Spleen (tissue), 11 donors: ENCODE results near the gene PDE2A. TPM values are rescaled to one million over a fixed set of nuclear protein-coding genes. Genes with fewer than 3 reads are reported as not detected.

ENCODE experiments used
- DNase-seq: peaks from one replicate; pipeline ENCODE4 v3.0.0-alpha.2; 2020
- H3K27ac ChIP-seq, 8 donors: fragments of 200-600 bp; sonication (generic) in 7 of 8; 1 replicate in 4 of 8; 2 replicates in 4 of 8; pipeline versions ENCODE4 v1.5.0 to v1.8.0; 2016 to 2021; ENCODE audit warnings: inconsistent platforms in 4 of 8, mild to moderate bottlenecking in 4 of 8, moderate library complexity in 1 of 8
- H3K27me3 ChIP-seq, 7 donors: fragments of 200-600 bp; sonication (generic) in 6 of 7; replicated peaks in 1 of 7; 1 replicate in 4 of 7; 2 replicates in 3 of 7; pipeline versions ENCODE4 v1.5.0 to v1.8.0; 2016 to 2021; ENCODE audit warnings: inconsistent platforms in 3 of 7, mild to moderate bottlenecking in 1 of 7
- H3K36me3 ChIP-seq, 6 donors: fragments of 200-600 bp; sonication (generic) in 5 of 6; 1 replicate in 4 of 6; 2 replicates in 2 of 6; pipeline versions ENCODE4 v1.5.0 to v1.8.0; 2016 to 2021; ENCODE audit warnings: inconsistent platforms in 2 of 6
- H3K4me1 ChIP-seq, 6 donors: fragments of 200-600 bp; sonication (generic) in 5 of 6; 1 replicate in 3 of 6; 2 replicates in 3 of 6; pipeline versions ENCODE4 v1.5.0 to v1.8.0; 2016 to 2021; ENCODE audit warnings: inconsistent platforms in 3 of 6
- H3K4me3 ChIP-seq, 8 donors: fragments of 200-600 bp; sonication (generic) in 7 of 8; 1 replicate in 4 of 8; 2 replicates in 4 of 8; pipeline versions ENCODE4 v1.5.0 to v1.8.0; 2016 to 2021; ENCODE audit warnings: inconsistent platforms in 4 of 8, mild to moderate bottlenecking in 4 of 8, moderate library complexity in 2 of 8
- H3K9me3 ChIP-seq, 8 donors: fragments of 200-600 bp; sonication (generic) in 7 of 8; 1 replicate in 4 of 8; 2 replicates in 4 of 8; pipeline versions ENCODE4 v1.5.0 to v1.8.0; 2016 to 2021; ENCODE audit warnings: inconsistent platforms in 4 of 8
- POLR2A ChIP-seq, 3 donors: fragments of 450-650 bp; IDR thresholded peaks; one replicate each; pipeline ENCODE4 v1.5.1; 2017; ENCODE audit warnings: antibody characterized with exemption in 3 of 3, mild to moderate bottlenecking in 1 of 3
- POLR2AphosphoS5 ChIP-seq, 3 donors: sonication (generic); formaldehyde crosslinking; IDR thresholded peaks; one replicate each; pipeline ENCODE4 v1.5.1; 2017; ENCODE audit warnings: antibody characterized with exemption in 3 of 3
- WGBS, 5 donors: extraction: QIAGEN DNeasy Blood & Tissue Kit in 3 of 5; methylation state at CpG; one replicate each; pipeline versions ENCODE4 v1.1.5 to v1.1.7; 2013 to 2018; 5-methylcytosine and 5-hydroxymethylcytosine counted together
- intact Hi-C: fragments of 100-400 bp; cut with DNase I; formaldehyde crosslinking; loops from one replicate; pipeline ENCODE4 v1.15.0; 2023; ENCODE audit warnings: low total_unique reads
- polyA plus RNA-seq, 3 donors: library from polyadenylated mRNA; stranded (reverse); fragments of 200-250 nt; gene quantifications; one replicate each; pipeline ENCODE4 v1.2.1, GENCODE V29; 2013
- total RNA-seq, 7 donors: library from RNA; depleted of rRNA in 3 of 7; stranded (reverse); fragments of >200 nt in 3 of 7; fragmentation: NEBNext Ultra II Directional in 4 of 7; extraction: Animal tissue kit (Norgen Biotek cat#: 25700) in 4 of 7; gene quantifications; one replicate each; pipeline versions ENCODE4 v1.1.0 to v1.2.1, GENCODE V29; 2016 to 2021
- TF ChIP-seq, protein P1 (sequence below), 11 experiments: fragments of 200-600 bp in 7 of 11; fragments of 450-650 bp in 4 of 11; sonication (generic) in 4 of 11; IDR thresholded peaks in 8 of 11; conservative IDR thresholded peaks in 3 of 11; 1 replicate in 7 of 11; 2 replicates in 4 of 11; pipeline versions ENCODE4 v1.4.0 to v1.8.0; 2016 to 2021; ENCODE audit warnings: antibody characterized with exemption in 11 of 11, inconsistent platforms in 4 of 11, mild to moderate bottlenecking in 1 of 11
- donor health status: healthy with polysubstance abuse.
- donor health status: DM: no; HTN: no; CAD: no; lungs with moderate emphysema.
- donor health status: DM: no; HTN: no; CAD: no.
- donor health status: Bipolar disorder and iron deficiency.
- donor health status: healthy.
- donor health status: DM: no; HTN: no; CAD: no.
- donor health status: DM: yes; HTN: yes; CAD: no.

The PDE2A gene
- total and polyA plus RNA-seq, 10 donors: 58.2 to 584 (median 333) TPM

GRCh38 chr11:72589802-72590761 is 84.1 kb downstream of the PDE2A start:
- peak overlapping the region in 7 of 8 donors; percentile 9 to 65 (median 28) for H3K4me3 ChIP-seq
- intact Hi-C loops: loop anchor here (5.0 kb wide), 1 partner anchor 52 kb away; no protein-coding TSS in a partner anchor
- H3K4me1 ChIP-seq: peaks cover 18 to 74% (median 31%) of the 10 kb centered on the region in 6 donors
- TF ChIP-seq, protein P1, sequence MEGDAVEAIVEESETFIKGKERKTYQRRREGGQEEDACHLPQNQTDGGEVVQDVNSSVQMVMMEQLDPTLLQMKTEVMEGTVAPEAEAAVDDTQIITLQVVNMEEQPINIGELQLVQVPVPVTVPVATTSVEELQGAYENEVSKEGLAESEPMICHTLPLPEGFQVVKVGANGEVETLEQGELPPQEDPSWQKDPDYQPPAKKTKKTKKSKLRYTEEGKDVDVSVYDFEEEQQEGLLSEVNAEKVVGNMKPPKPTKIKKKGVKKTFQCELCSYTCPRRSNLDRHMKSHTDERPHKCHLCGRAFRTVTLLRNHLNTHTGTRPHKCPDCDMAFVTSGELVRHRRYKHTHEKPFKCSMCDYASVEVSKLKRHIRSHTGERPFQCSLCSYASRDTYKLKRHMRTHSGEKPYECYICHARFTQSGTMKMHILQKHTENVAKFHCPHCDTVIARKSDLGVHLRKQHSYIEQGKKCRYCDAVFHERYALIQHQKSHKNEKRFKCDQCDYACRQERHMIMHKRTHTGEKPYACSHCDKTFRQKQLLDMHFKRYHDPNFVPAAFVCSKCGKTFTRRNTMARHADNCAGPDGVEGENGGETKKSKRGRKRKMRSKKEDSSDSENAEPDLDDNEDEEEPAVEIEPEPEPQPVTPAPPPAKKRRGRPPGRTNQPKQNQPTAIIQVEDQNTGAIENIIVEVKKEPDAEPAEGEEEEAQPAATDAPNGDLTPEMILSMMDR (IDR thresholded peaks at IDR 0.05 in 8 of 11, conservative IDR thresholded peaks at IDR 0.05 in 3 of 11): peak in 9 of 11 experiments; percentile 32 to 66 (median 56)
- TF ChIP-seq POLR2A (IDR thresholded peaks at IDR 0.05): no peak
- peak in 2 of 3 donors; percentile 35 to 66 for TF ChIP-seq POLR2AphosphoS5 (IDR thresholded peaks at IDR 0.05)
- peak; percentile 84 for DNase-seq
- peaks cover 0 to 42% (median 3%) of the 10 kb centered on the region in 6 donors for H3K36me3 ChIP-seq
- 13 to 26% (median 14%) methylated on average over 45 to 74 of the region's 74 CpGs for WGBS, 5 donors
- H3K27me3 ChIP-seq: peaks cover 0 to 56% (median 15%) of the 10 kb centered on the region in 7 donors
- H3K9me3 ChIP-seq: no peaks in the 10 kb centered on the region
- H3K27ac ChIP-seq: peak overlapping the region in 2 of 8 donors; percentile 27 to 45

DNA sequence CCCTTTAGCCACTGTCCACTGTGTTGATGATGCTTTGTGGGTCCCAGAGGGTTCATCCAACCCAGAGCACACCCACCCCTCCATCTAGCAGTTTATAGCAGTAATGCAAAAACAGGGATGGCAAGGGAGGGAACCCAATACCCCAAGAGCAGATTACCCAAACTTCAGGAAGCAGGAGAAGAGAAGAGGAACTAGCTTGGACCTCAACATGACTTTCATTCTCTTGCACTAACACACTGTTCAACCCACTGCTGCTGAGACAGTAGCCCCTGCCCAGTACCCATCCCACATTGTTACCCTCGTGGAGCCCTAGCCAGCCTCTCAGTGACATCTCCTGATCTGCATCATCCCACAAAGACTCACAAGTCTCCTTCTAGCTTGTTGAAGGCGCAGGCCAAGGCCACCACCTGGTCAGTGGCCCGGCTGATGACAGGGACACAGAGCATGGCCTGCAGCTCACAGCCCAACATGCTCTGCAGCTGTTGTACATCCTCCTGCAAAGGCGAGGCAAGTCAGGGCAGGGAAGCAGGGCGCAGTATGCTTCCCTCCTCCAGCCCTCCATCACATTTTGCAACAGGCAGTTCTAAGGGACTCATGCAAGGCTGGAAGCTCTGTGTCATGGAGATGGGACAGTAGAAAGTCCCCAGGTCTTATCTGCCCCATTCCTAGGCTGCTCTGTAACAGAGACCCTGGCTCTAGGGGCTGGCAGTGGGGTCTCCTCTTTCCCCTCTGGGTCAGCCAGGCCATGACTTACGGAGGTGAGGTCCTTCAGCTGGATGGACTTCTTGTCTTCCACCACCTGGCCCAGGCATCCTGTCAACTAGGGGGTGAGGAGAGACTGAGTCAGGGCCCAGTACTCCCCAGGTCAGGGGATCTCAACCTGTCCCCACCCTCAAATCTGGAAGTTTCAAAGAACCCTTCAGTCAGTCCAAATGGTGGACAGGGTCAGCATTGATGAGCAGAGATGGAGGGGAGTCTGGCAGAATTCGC is 85.5 kb downstream of the PDE2A start:
- H3K9me3 ChIP-seq: no peaks in the 10 kb centered on the region
- DNase-seq: peak; percentile 23
- peaks cover 20 to 87% (median 42%) of the 10 kb centered on the region in 6 donors for H3K4me1 ChIP-seq
- no peak for TF ChIP-seq POLR2A (IDR thresholded peaks at IDR 0.05)
- peak in 2 of 3 donors; percentile 44 to 62 for TF ChIP-seq POLR2AphosphoS5 (IDR thresholded peaks at IDR 0.05)
- H3K27ac ChIP-seq: no peak overlapping the region
- peaks cover 0 to 69% (median 15%) of the 10 kb centered on the region in 7 donors for H3K27me3 ChIP-seq
- intact Hi-C loops: loop anchor here (5.0 kb wide), 1 partner anchor 54 kb away; no protein-coding TSS in a partner anchor
- peaks cover 0 to 55% (median 7%) of the 10 kb centered on the region in 6 donors for H3K36me3 ChIP-seq
- H3K4me3 ChIP-seq: no peak overlapping the region
- WGBS, 5 donors: 77 to 91% (median 82%) methylated on average over 7 of the region's 7 CpGs

- no peak overlapping the region for H3K4me3 ChIP-seq
- no peak for TF ChIP-seq POLR2A (IDR thresholded peaks at IDR 0.05)
- peaks cover 0 to 65% (median 8%) of the 10 kb centered on the region in 6 donors for H3K36me3 ChIP-seq
- peaks cover 0 to 69% (median 15%) of the 10 kb centered on the region in 7 donors for H3K27me3 ChIP-seq
- intact Hi-C loops: loop anchor here (5.0 kb wide), 1 partner anchor 55 kb away; no protein-coding TSS in a partner anchor
- H3K27ac ChIP-seq: peak overlapping the region in 1 of 8 donors; percentile 48
- no peaks in the 10 kb centered on the region for H3K9me3 ChIP-seq
- 74 to 90% (median 83%) methylated on average over 1 of the region's 1 CpG; no CpG with 5 or more reads in 1 of the 5 donors for WGBS, 5 donors
- H3K4me1 ChIP-seq: peaks cover 20 to 87% (median 42%) of the 10 kb centered on the region in 6 donors
- peak; percentile 32 for DNase-seq
Measured at GRCh38 chr11:72587696-72588095, 86.5 kb downstream of the PDE2A start.

GRCh38 chr11:72586321-72587090 is 87.7 kb downstream of the PDE2A start:
- H3K27ac ChIP-seq: peak overlapping the region in 2 of 8 donors; percentile 48 to 49
- intact Hi-C loops: loop anchor here (5.0 kb wide), 1 partner anchor 56 kb away; no protein-coding TSS in a partner anchor
- H3K9me3 ChIP-seq: no peaks in the 10 kb centered on the region
- H3K4me1 ChIP-seq: peaks cover 20 to 75% (median 39%) of the 10 kb centered on the region in 6 donors
- peaks cover 0 to 58% (median 15%) of the 10 kb centered on the region in 7 donors for H3K27me3 ChIP-seq
- H3K36me3 ChIP-seq: peaks cover 0 to 76% (median 9%) of the 10 kb centered on the region in 6 donors
- WGBS, 5 donors: 77 to 92% (median 82%) methylated on average over 7 of the region's 7 CpGs
- H3K4me3 ChIP-seq: no peak overlapping the region
- DNase-seq: peak; percentile 69
- TF ChIP-seq, protein P1 (IDR thresholded peaks at IDR 0.05 in 8 of 11, conservative IDR thresholded peaks at IDR 0.05 in 3 of 11): no peak
- TF ChIP-seq POLR2AphosphoS5 (IDR thresholded peaks at IDR 0.05): peak in 1 of 3 donors; percentile 21
